ENCODE measurements around the gene CDK14.
"Not testable (repeated sequence)": the region's sequence is repeated elsewhere in the genome, so short reads cannot be mapped to it uniquely, and the experiment has no call there.

The CDK14 gene

DNA sequence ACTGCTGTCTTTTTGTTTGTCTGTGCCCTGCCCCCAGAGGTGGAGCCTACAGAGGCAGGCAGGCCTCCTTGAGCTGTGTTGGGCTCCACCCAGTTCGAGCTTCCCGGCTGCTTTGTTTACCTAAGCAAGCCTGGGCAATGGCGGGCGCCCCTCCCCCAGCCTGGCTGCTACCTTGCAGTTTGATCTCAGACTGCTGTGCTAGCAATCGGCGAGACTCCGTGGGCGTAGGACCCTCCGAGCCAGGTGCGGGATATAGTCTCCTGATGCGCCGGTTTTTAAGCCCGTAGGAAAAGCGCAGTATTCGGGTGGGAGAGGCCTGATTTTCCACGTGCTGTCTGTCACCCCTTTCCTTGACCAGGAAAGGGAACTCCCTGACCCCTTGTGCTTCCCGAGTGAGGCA, 43.6 kb downstream of the CDK14 start:
- H3K27ac Mint-ChIP-seq, H3K27me3 Mint-ChIP-seq, H3K4me3 Mint-ChIP-seq, H3K4me1 Mint-ChIP-seq, H3K36me3 Mint-ChIP-seq, DNase-seq, CTCF ChIA-PET, H3K9me3 Mint-ChIP-seq: not testable (repeated sequence)

DNA sequence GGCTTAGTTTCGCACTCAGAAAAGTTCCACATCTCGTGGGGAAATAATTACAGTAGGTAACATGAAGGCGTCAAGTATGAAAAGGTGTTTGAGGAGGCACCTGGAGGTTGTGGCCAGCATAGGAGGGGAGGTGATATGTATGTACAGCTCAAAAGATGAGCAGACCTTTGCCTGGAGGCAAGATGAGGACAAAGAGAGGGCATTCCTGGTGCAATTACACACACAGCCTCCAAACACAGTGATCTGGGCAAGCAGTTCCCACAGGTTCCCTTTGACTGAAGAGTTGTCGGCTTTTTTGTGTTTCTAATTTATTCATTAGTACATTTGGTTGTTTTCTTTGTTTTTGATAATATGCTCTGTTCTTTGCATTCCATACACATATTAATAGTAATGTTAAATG, 46.9 kb downstream of the CDK14 start:
- CTCF ChIA-PET, result no interaction called here
- no peak overlapping the region for H3K27ac Mint-ChIP-seq
- DNase-seq, result no peak
- no peak overlapping the region for H3K4me3 Mint-ChIP-seq
- H3K27me3 Mint-ChIP-seq, result no peaks in the 10 kb centered on the region
- peaks cover 2% of the 10 kb centered on the region for H3K9me3 Mint-ChIP-seq
- no peaks in the 10 kb centered on the region for H3K36me3 Mint-ChIP-seq
- H3K4me1 Mint-ChIP-seq, result no peaks in the 10 kb centered on the region

DNA sequence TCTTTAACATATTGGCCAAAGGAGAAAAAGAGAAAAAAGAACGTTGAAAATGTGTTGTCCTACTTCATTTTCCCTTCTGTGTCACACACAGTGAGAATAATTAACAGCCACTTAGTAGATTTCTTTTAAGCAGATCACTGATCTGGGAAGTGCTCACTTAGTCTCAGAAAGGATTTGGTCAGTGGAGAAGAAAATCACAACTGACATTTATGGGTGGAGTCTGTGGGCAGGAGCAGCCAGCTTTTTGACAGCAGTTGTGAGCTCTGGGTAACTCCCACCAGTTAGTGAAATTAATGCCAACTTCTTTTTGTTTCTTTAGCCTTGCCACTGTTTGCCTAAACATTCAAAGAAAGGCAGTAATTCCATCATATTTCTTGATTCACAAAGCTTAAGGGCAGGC, 49.7 kb downstream of the CDK14 start:
- no peaks in the 10 kb centered on the region for H3K4me1 Mint-ChIP-seq
- no peaks in the 10 kb centered on the region for H3K9me3 Mint-ChIP-seq
- CTCF ChIA-PET, result no interaction called here
- no peaks in the 10 kb centered on the region for H3K36me3 Mint-ChIP-seq
- no peak for DNase-seq
- H3K27me3 Mint-ChIP-seq, result no peaks in the 10 kb centered on the region
- H3K4me3 Mint-ChIP-seq, result no peak overlapping the region
- no peak overlapping the region for H3K27ac Mint-ChIP-seq

DNA sequence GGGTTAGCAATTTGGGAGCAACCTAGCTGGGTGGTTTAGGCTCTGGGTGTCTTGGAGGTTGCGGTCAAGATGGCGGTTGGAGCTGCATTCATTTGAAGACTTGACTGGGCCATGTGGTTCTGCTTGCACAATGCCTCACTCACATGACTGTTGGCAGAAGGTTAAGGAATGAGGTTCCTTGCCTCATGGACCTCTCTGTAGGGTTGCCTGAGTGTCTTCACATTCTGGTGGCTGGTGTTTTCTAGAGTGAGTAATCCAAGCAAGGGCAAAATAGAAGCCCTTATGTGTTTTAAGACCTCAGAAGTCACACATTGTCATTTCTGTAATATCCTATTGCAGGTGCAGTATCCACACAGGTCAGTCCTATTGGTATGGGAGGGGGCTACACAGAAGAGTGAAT, 52.0 kb downstream of the CDK14 start:
- H3K36me3 Mint-ChIP-seq, result no peaks in the 10 kb centered on the region

DNA sequence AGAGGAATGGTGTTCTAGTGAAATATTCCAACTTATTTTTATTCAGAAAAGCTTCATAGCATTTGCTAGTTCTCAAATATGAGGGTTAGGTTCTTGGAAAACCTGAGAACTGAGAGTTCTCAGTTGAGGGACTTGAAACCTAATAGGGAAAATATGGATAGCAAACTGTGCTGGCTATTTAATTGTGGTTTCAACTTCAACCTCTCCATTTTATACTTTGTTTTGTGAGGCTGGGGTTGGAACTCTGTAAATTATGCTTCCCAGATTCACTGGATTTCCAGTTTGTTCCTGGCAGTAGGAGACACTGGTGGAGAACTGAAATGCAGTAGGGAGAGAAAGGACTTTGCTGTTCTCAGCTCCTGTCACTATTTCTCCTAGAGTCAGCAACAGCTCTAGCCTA, 52.7 kb downstream of the CDK14 start:
- H3K4me3 Mint-ChIP-seq, result no peak overlapping the region
- no peaks in the 10 kb centered on the region for H3K4me1 Mint-ChIP-seq
- H3K27me3 Mint-ChIP-seq, result no peaks in the 10 kb centered on the region
- DNase-seq, result no peak
- H3K27ac Mint-ChIP-seq, result no peak overlapping the region
- no peaks in the 10 kb centered on the region for H3K9me3 Mint-ChIP-seq
- no peaks in the 10 kb centered on the region for H3K36me3 Mint-ChIP-seq
- CTCF ChIA-PET, result no interaction called here

More for the DNA sequence above, 52.0 kb downstream of the CDK14 start:
- CTCF ChIA-PET, result no interaction called here
- Mint-ChIP-seq H3K9me3 (no peaks in the 10 kb centered on the region), H3K4me3 (no peak overlapping the region), H3K27ac (no peak overlapping the region), H3K4me1 (no peaks in the 10 kb centered on the region), H3K27me3 (no peaks in the 10 kb centered on the region)
- no peak for DNase-seq

DNA sequence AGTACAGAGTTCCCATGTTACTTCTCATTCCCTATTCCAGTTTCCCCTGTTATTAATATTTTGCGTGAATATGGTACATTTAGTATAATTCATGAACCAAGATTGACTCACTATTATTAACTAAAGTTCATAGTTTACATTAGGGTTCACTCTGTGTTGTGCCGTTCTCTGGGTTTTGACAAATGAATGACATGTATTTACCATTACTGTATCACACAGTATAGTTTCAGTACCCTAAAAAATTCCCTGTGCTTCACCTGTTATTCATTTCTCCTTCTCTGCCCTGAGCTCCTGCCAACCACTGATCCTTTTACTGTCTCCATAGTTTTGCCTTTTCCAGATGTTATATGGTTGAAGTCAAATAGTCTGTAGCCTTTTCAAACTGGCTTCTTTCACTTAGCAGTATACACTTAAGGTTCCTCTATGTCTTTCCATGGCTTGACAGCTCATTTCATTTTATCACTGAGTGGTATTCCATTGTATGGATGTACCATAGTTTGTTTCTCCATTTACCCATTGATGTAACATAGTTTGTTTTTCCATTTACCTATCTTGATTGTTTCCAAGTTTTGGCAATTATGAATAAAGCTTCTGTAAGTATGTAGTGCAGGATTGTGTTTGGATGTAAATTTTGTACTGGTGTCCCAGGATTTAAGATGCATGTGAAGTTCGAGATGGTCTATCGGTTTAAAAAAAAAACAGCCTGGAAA, 58.8 kb downstream of the CDK14 start:
- no peak for DNase-seq
- Mint-ChIP-seq H3K27ac (no peak overlapping the region), H3K27me3 (no peaks in the 10 kb centered on the region), H3K4me3 (no peak overlapping the region), H3K36me3 (no peaks in the 10 kb centered on the region), H3K9me3 (no peaks in the 10 kb centered on the region), H3K4me1 (no peaks in the 10 kb centered on the region)
- CTCF ChIA-PET, result no interaction called here

DNA sequence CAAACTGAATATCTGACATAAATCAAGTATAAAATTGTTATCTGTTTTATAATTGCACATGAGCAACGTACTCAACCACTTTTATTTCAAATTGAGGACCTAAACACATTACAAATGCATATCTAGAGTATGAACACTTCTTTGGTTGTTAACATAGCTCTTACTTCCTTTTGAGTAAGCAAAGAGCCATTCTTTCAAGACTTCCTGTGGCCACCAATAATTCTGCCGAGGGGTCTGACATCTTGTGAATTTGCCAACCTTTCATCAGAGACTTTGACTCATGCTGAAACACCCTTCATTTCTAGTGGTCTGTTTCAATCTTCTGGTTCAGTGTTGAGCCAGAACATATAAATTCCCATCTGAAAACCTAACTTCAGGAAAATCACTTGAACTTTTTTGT, 59.4 kb downstream of the CDK14 start:
- H3K4me3 Mint-ChIP-seq, result no peak overlapping the region
- CTCF ChIA-PET, result no interaction called here
- H3K9me3 Mint-ChIP-seq, result no peaks in the 10 kb centered on the region
- no peaks in the 10 kb centered on the region for H3K4me1 Mint-ChIP-seq
- H3K27me3 Mint-ChIP-seq, result no peaks in the 10 kb centered on the region
- DNase-seq, result no peak
- H3K27ac Mint-ChIP-seq, result no peak overlapping the region
- H3K36me3 Mint-ChIP-seq, result no peaks in the 10 kb centered on the region

DNA sequence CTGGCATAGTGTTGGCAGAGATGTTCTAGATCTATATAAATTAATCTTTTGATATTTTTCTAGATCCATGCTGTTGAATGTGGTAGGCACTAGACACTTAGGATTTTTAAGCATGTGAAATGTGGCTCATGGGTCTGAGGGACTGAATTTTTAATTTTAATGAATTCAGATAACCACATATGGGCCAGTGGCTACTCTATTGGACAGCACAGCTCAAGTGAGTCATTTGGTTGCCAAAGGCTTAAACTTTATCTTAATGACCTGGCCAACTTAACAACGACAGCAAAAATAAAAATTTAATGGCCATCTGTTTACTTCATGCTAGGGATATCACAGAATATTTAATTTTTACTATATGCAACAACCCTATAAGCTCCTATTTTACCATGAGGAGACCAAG, 61.4 kb downstream of the CDK14 start:
- CTCF ChIA-PET, result no interaction called here
- Mint-ChIP-seq H3K27ac (no peak overlapping the region), H3K9me3 (no peaks in the 10 kb centered on the region), H3K4me1 (no peaks in the 10 kb centered on the region), H3K4me3 (no peak overlapping the region), H3K27me3 (no peaks in the 10 kb centered on the region), H3K36me3 (no peaks in the 10 kb centered on the region)
- DNase-seq, result no peak

DNA sequence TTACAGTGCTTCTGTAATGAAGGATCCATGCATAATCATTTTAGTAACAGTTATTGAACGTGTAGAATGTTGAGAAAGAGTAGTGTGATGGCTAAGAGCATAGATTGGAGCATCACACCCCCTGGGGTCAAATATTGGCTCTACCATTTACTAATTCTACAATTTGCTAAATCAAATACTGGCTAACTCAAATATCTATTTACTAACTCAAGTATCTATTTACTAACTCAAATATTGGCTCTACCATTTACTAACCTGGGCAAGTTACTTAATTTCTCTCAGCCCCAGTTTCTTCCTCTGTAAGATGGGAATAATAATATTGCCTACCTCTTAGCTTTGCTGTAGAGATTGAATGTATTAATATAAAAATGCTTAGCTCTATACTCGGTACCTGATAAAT, 64.0 kb downstream of the CDK14 start:
- Mint-ChIP-seq H3K27ac (no peak overlapping the region), H3K36me3 (no peaks in the 10 kb centered on the region), H3K4me3 (no peak overlapping the region), H3K9me3 (no peaks in the 10 kb centered on the region), H3K27me3 (no peaks in the 10 kb centered on the region), H3K4me1 (no peaks in the 10 kb centered on the region)
- DNase-seq, result no peak
- CTCF ChIA-PET, result no interaction called here

DNA sequence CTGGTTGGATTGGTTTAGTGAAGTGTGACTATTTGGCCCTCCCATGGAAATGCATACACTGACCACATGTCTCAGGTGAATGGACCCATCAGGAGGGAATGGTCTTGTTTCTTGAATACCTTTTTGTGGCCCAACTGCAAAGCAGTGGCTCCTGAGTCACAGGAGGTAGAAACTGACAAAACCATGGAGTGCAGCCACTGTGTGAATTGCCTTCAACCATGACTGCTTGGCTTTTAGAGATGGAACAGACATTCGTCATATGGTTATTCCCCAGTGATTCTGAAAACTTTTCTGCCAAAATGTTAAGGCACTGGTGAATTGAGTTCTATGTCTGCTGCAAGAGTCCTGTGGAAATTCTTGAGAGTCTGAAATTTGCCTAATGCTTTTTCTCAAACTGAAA, 64.7 kb downstream of the CDK14 start:
- no peak overlapping the region for H3K4me3 Mint-ChIP-seq
- H3K4me1 Mint-ChIP-seq, result no peaks in the 10 kb centered on the region

DNA sequence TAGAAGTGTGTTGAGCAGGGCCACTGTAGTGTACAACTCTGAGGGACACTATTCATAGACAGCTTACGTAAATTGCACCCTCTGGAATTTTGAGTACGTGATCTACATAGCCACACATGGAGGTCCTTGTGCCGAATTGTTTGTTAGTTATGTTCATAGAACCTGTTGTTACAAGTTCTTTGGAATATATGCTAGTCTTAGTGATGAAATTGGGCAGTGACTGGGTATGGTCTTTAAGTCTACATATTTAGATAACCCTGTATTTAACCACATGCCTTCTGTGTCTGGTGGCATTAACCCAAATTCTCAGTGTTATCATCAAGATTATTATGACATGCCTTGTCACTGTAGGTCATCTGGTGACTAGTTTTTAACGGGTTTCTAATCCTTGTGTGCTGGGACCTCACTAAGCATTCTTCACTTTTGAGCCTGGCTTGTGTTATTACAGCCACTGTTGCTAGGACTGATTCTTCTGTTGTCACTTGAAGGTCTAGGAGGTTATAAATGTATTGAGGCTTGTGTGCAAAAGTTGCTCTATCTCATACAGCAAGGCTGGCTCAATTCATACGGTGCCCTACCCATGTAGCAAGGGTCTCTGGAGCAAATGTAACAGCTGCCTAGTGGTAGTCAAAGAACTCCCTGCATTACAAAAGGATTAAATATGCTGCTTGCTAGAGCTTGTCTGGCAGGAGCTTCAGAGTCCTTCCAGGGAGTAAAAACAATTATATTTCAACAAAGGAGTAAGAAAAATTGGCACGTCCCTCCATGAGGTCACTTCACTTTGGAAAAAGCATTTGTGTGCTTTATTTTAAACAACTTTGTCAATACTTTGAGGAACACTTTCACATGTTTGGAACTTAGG, 65.4 kb downstream of the CDK14 start:
- DNase-seq, result no peak
- Mint-ChIP-seq H3K36me3 (no peaks in the 10 kb centered on the region), H3K27me3 (no peaks in the 10 kb centered on the region), H3K4me3 (no peak overlapping the region), H3K4me1 (no peaks in the 10 kb centered on the region), H3K9me3 (no peaks in the 10 kb centered on the region), H3K27ac (no peak overlapping the region)
- CTCF ChIA-PET, result no interaction called here

More for the DNA sequence above, 64.7 kb downstream of the CDK14 start:
- H3K27ac Mint-ChIP-seq, result no peak overlapping the region
- CTCF ChIA-PET, result no interaction called here
- no peaks in the 10 kb centered on the region for H3K36me3 Mint-ChIP-seq
- no peaks in the 10 kb centered on the region for H3K9me3 Mint-ChIP-seq
- no peak for DNase-seq
- no peaks in the 10 kb centered on the region for H3K27me3 Mint-ChIP-seq

DNA sequence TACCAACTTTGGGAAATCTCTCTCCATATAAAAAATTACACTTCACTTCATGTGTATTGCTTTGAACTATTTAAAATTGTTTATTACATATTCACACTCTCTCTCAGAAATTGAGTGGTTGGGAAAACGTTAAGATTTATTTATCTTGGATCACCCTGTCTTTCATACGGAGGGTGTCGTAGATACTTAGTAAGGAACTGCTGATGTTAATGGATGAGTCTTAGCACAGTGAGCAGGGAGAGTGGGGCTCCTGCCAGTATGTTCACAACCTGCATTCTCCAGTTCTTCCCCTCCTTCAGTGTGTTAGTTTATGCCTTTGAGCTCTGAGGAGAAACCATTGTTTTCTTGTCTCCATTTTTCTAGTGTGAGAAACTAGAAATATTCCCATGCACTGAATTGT, 67.1 kb downstream of the CDK14 start:
- Mint-ChIP-seq H3K4me3 (no peak overlapping the region), H3K4me1 (no peaks in the 10 kb centered on the region), H3K27ac (no peak overlapping the region), H3K9me3 (no peaks in the 10 kb centered on the region), H3K27me3 (no peaks in the 10 kb centered on the region), H3K36me3 (no peaks in the 10 kb centered on the region)
- DNase-seq, result no peak
- CTCF ChIA-PET, result no interaction called here

DNA sequence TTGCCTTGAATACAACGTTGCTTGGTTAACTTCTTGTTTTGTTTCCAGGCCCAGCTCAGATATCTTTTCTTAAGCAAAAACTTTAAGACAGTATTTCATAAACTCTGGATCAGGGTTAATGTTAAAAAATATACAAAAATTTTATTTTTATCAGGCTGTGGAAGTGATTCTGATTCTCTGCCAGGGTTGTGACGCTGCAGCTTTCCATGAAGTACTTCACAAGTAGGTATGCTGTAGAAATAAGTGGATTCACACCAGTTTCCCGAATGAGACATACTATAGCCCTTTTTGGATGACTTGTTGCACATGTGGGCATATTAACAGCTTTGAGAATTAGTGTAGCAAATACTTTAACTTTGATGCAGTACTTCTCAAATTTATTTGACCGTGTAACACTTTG, 70.1 kb downstream of the CDK14 start:
- DNase-seq, result no peak
- CTCF ChIA-PET, result no interaction called here
- Mint-ChIP-seq H3K9me3 (no peaks in the 10 kb centered on the region), H3K27ac (no peak overlapping the region), H3K27me3 (no peaks in the 10 kb centered on the region), H3K4me1 (no peaks in the 10 kb centered on the region), H3K36me3 (no peaks in the 10 kb centered on the region), H3K4me3 (no peak overlapping the region)

DNA sequence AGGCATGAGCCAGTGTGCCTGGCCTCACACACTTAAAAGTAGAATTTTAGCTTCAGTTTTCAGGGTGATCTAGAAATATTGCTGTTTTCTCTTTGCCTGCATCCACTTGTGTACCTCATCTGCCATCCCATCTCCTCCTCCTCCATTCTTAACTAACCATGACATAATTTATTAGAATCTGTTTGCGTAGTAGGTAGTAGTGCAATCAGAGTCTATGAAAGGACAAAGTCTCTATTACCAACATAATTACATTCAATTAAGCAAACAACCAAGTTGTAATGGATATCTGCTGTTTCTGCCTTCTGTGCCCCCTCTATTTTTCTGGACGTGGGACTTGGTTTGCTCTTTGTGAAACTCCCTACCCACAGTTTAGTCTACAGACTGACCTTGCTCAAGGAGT, 72.9 kb downstream of the CDK14 start:
- Mint-ChIP-seq H3K27me3 (no peaks in the 10 kb centered on the region), H3K4me1 (no peaks in the 10 kb centered on the region), H3K4me3 (no peak overlapping the region), H3K27ac (no peak overlapping the region), H3K9me3 (no peaks in the 10 kb centered on the region), H3K36me3 (no peaks in the 10 kb centered on the region)
- CTCF ChIA-PET, result no interaction called here
- no peak for DNase-seq

DNA sequence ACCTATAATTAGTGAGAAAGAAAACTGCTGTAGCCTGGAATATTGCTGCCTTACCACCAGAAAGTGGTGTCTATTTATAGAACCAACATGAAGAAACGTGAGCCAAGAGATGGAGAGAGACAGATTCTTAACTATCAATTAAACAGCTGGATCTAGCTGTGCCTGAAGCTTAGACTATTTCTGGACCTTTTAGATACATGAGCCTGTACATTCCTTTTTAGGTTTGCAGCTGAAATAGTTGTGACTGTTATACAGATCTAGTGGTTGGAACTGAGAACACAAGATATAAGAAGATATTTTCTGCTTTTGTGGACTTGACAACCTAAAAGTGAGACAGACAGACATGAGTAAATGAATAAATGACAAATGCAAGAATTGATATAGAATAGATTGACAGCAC, 73.4 kb downstream of the CDK14 start:
- Mint-ChIP-seq H3K4me1 (no peaks in the 10 kb centered on the region), H3K9me3 (no peaks in the 10 kb centered on the region), H3K27me3 (no peaks in the 10 kb centered on the region), H3K36me3 (no peaks in the 10 kb centered on the region), H3K4me3 (no peak overlapping the region), H3K27ac (no peak overlapping the region)
- no peak for DNase-seq
- CTCF ChIA-PET, result no interaction called here
